Tibial nerve (tissue), 4 donors: ENCODE measurements around the gene LRP4.

Experiments used
- EP300 ChIP-seq, 2 donors: sonication (generic); formaldehyde crosslinking; IDR thresholded peaks; one replicate each; pipeline ENCODE4 v1.6.1; 2017; ENCODE audit warnings: antibody characterized with exemption in 2 of 2, mild to moderate bottlenecking in 1 of 2
- TF ChIP-seq, protein P1 (sequence below), 5 experiments: fragments of 200-600 bp in 3 of 5; fragments of 450-650 bp in 2 of 5; sonication (generic) in 3 of 5; IDR thresholded peaks; one replicate each; pipeline ENCODE4 v1.5.1; 2016 to 2019; ENCODE audit warnings: antibody characterized with exemption in 5 of 5, mild to moderate bottlenecking in 3 of 5, moderate library complexity in 2 of 5

DNA sequence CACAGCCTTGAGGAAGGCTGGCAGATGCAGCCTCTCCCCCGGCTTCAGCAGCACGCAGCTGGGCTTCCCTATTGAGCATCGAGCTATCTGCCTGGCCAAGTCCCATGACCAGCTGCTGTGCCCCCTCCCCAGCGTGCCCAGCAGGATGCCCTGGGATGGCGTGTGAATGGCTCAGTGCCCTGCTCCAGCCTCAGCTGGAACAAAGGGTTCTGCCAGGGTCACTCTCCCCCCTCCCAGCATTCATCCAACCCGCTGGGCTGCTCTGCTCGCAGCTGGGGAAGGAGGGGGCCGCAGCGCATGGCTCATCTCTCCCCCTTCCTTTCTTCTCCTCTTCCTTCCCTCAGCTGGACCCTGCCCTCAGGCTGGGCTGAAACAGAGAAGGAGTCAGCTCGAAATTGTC is 14.5 kb downstream of the LRP4 start:
- TF ChIP-seq, protein P1, sequence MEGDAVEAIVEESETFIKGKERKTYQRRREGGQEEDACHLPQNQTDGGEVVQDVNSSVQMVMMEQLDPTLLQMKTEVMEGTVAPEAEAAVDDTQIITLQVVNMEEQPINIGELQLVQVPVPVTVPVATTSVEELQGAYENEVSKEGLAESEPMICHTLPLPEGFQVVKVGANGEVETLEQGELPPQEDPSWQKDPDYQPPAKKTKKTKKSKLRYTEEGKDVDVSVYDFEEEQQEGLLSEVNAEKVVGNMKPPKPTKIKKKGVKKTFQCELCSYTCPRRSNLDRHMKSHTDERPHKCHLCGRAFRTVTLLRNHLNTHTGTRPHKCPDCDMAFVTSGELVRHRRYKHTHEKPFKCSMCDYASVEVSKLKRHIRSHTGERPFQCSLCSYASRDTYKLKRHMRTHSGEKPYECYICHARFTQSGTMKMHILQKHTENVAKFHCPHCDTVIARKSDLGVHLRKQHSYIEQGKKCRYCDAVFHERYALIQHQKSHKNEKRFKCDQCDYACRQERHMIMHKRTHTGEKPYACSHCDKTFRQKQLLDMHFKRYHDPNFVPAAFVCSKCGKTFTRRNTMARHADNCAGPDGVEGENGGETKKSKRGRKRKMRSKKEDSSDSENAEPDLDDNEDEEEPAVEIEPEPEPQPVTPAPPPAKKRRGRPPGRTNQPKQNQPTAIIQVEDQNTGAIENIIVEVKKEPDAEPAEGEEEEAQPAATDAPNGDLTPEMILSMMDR (IDR thresholded peaks at IDR 0.05), result no peak
- TF ChIP-seq EP300 (IDR thresholded peaks at IDR 0.05), result no peak
